Measurements from ENCODE around the gene PPP1R26. TPM values are rescaled to one million over a fixed set of nuclear protein-coding genes. Genes with fewer than 3 reads are reported as not detected.
A peak's percentile ranks its signal among the peaks of the same experiment; 100 is the strongest.

PPP1R26 gene
- total RNA-seq, 1 donor from 2014 or later = 19.5 TPM

DNA sequence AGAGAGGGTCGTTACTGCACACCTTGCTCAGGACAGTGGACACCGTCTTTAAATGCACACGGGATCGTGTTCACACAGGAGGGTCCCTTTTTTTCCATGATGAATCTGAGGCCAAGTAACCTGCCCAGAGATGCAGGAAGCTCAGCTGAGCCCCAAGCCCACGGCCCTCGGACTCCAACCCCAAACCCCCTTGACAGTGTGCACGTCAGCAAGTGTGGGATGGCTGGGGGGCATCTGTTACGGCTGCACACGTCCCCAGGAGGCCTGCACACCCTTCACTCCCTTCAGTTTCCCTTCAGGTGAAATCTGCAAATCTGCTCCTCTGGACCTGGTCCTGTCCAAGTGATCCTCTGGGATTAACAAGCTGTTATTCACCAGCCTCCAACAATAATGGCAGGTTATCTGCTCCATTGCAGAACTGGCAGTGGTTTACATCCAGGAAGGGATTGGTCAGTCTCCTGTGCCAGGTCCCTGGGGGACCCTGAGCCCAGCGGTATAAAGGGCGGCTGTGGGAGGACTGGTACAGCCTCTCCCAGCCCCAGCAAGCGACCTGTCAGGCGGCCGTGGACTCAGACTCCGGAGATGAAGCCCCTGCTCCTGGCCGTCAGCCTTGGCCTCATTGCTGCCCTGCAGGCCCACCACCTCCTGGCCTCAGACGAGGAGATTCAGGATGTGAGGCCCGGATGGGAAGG lies 41.5 kb downstream of the PPP1R26 start, which contains the start of gene LCN1:
TSS of gene LCN1 (plus strand) at position 525 of the 692 bp plus-strand sequence. CDS start at position 583, 58 bp downstream.
- no peak for DNase-seq (ENCODE audit: low spot score)
- Mint-ChIP-seq H3K4me1 (ENCODE audit: low read depth) (peaks cover 8% of the 10 kb centered on the region), H3K36me3 (ENCODE audit: low read depth) (no peaks in the 10 kb centered on the region), H3K27me3 (ENCODE audit: low read depth) (peaks cover 18% of the 10 kb centered on the region), H3K9me3 (ENCODE audit: low read depth) (no peaks in the 10 kb centered on the region), H3K27ac (ENCODE audit: unreplicated experiment) (peak within 1 kb of the TSS; percentile 66), H3K4me3 (ENCODE audit: unreplicated experiment) (no peak within 1 kb of the TSS)
- TF ChIP-seq, protein P1, sequence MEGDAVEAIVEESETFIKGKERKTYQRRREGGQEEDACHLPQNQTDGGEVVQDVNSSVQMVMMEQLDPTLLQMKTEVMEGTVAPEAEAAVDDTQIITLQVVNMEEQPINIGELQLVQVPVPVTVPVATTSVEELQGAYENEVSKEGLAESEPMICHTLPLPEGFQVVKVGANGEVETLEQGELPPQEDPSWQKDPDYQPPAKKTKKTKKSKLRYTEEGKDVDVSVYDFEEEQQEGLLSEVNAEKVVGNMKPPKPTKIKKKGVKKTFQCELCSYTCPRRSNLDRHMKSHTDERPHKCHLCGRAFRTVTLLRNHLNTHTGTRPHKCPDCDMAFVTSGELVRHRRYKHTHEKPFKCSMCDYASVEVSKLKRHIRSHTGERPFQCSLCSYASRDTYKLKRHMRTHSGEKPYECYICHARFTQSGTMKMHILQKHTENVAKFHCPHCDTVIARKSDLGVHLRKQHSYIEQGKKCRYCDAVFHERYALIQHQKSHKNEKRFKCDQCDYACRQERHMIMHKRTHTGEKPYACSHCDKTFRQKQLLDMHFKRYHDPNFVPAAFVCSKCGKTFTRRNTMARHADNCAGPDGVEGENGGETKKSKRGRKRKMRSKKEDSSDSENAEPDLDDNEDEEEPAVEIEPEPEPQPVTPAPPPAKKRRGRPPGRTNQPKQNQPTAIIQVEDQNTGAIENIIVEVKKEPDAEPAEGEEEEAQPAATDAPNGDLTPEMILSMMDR (IDR thresholded peaks at IDR 0.05) = no peak

DNA sequence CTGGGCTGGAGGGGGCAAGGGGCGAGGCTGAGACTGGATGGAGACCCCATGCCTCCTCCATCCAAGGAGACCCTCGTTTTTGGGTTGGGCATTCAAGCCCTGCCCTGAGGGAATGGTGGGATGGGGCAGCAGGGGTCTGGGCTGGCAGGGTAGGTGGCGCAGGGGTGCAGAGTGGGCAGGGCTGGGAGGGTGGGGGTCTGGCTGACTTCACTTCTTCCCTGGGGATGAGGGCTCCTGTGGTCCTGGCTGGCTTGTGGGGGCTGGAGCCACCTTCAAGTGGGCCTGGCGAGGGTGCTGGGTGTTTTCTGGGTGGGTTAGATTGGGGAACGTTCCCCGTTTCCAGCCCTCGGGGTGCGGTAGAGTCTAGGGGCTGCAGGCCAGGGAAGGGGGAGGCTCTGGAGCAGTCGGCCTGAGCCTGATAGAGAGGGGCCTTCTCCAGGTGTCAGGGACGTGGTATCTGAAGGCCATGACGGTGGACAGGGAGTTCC lies 42.1 kb downstream of the PPP1R26 start:
- H3K4me1 Mint-ChIP-seq (ENCODE audit: low read depth) = peaks cover 8% of the 10 kb centered on the region
- H3K9me3 Mint-ChIP-seq (ENCODE audit: low read depth) = no peaks in the 10 kb centered on the region
- H3K4me3 Mint-ChIP-seq (ENCODE audit: unreplicated experiment) = no peak overlapping the region
- peaks cover 18% of the 10 kb centered on the region for H3K27me3 Mint-ChIP-seq (ENCODE audit: low read depth)
- DNase-seq (ENCODE audit: low spot score) = no peak
- H3K36me3 Mint-ChIP-seq (ENCODE audit: low read depth) = no peaks in the 10 kb centered on the region
- TF ChIP-seq, protein P1 (IDR thresholded peaks at IDR 0.05) = no peak
- H3K27ac Mint-ChIP-seq (ENCODE audit: unreplicated experiment) = no peak overlapping the region

DNA sequence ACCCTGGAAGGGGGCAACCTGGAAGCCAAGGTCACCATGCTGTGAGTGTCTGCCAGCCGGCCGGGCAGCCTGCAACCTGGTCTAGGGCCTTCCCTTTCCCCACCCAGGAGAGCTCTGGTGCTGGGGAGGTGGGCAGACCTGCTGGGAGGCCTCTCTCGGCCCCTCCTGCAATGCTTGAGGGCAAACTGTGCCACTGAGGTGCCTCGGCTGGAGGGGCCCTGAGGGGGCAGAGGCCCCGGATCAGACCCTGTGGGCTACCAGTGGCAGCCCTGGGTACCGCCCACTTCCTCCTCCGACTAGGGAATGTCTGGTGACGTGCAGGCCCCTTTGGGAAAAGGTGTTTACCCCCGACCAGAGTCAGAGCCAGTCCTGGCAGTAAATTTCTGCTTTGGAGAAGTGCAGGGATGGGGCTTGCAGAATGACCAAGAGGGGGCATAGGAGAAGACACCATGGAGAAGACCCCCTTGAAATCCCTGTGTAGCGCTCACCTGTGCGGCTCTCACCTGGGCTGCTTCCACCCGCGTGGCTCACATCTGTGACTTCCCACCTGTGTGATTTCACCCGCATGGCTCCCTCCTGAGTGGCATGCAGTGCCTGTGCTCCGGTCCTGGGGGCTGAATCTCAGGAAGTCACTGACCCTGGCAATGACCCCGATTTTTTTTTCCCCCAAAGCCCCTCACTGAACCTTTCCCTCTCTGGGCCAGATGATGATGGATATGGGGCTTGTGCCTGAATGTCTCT lies 42.7 kb downstream of the PPP1R26 start:
- Mint-ChIP-seq H3K27ac (ENCODE audit: unreplicated experiment) (no peak overlapping the region), H3K27me3 (ENCODE audit: low read depth) (peaks cover 17% of the 10 kb centered on the region), H3K36me3 (ENCODE audit: low read depth) (no peaks in the 10 kb centered on the region), H3K4me1 (ENCODE audit: low read depth) (peaks cover 8% of the 10 kb centered on the region), H3K4me3 (ENCODE audit: unreplicated experiment) (no peak overlapping the region), H3K9me3 (ENCODE audit: low read depth) (no peaks in the 10 kb centered on the region)
- TF ChIP-seq, protein P1 (IDR thresholded peaks at IDR 0.05) = no peak
- no peak for DNase-seq (ENCODE audit: low spot score)

DNA sequence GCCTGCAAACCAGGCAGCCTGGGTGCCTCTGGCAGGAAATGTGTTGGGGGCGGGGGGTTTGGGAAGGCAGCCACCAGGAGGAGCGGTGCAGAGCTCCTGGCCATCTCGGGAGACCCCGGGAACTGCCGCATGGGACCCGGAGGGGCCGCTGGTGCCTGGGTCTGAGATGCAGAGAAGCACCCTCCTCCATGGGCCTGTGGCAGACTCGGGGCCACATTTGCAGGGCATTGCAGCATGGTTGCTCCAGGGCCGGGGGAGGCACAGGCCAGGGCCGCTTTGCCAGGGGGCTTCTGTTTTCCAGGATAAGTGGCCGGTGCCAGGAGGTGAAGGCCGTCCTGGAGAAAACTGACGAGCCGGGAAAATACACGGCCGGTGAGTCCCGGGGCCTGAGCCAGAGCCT lies 43.3 kb downstream of the PPP1R26 start:
- Mint-ChIP-seq H3K27ac (ENCODE audit: unreplicated experiment) (no peak overlapping the region), H3K36me3 (ENCODE audit: low read depth) (no peaks in the 10 kb centered on the region), H3K4me1 (ENCODE audit: low read depth) (peaks cover 8% of the 10 kb centered on the region), H3K9me3 (ENCODE audit: low read depth) (no peaks in the 10 kb centered on the region), H3K27me3 (ENCODE audit: low read depth) (peaks cover 13% of the 10 kb centered on the region), H3K4me3 (ENCODE audit: unreplicated experiment) (no peak overlapping the region)
- no peak for DNase-seq (ENCODE audit: low spot score)
- TF ChIP-seq, protein P1 (IDR thresholded peaks at IDR 0.05) = no peak

DNA sequence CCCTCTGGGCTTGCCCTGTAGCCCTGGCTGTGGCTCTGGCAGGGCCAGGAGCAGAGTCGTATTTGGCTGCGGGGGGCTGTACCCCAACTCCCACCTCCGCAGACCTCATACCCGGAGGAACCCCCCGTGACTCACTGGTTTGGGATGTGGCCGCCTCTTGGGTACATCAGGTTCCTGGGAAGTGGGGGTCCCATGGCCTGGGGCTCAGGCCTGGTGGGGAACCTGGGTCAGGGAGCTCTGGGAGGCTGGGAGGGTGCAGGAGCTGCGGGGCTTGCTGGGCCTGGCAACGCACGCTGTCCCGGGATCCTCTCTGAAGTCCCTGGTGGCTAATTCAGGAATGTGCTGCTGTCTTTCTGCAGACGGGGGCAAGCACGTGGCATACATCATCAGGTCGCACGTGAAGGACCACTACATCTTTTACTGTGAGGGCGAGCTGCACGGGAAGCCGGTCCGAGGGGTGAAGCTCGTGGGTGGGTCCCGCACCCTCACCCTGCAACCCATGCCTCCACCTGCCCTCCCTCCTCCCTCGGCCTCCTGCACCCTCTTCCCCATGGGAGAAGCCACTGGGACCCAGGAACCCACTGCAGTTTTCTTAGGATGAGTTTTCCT lies 44.0 kb downstream of the PPP1R26 start:
- H3K4me3 Mint-ChIP-seq (ENCODE audit: unreplicated experiment) = no peak overlapping the region
- H3K9me3 Mint-ChIP-seq (ENCODE audit: low read depth) = no peaks in the 10 kb centered on the region
- DNase-seq (ENCODE audit: low spot score) = no peak
- H3K4me1 Mint-ChIP-seq (ENCODE audit: low read depth) = peaks cover 8% of the 10 kb centered on the region
- H3K36me3 Mint-ChIP-seq (ENCODE audit: low read depth) = no peaks in the 10 kb centered on the region
- H3K27me3 Mint-ChIP-seq (ENCODE audit: low read depth) = peaks cover 8% of the 10 kb centered on the region
- TF ChIP-seq, protein P1 (IDR thresholded peaks at IDR 0.05) = no peak
- no peak overlapping the region for H3K27ac Mint-ChIP-seq (ENCODE audit: unreplicated experiment)

Data from chondrocyte (in vitro differentiated cells).